ENCODE data around the gene MKI67. TPM values are rescaled to one million over a fixed set of nuclear protein-coding genes. Genes with fewer than 3 reads are reported as not detected.

Gene MKI67
- 10 to 100 TPM; 74.8 to 90.5 TPM for total RNA-seq
- polyA plus RNA-seq (2013, experiment 1 of 2) = 66.5 TPM
- 75.5 TPM for polyA plus RNA-seq (2013, experiment 2 of 2)
- long read RNA-seq, experiment 1, partial matches to known transcripts = 14 of 30 reads
- long read RNA-seq, experiment 1, other reads (novel, unspliced or antisense) = 16 of 30 reads
- long read RNA-seq, experiment 2, full-length matches to known transcripts = 3 of 59 reads
- long read RNA-seq, experiment 2, partial matches to known transcripts = 50 of 59 reads
- long read RNA-seq, experiment 2, other reads (novel, unspliced or antisense) = 6 of 59 reads
- long read RNA-seq, experiment 3, partial matches to known transcripts = 26 of 31 reads
- long read RNA-seq, experiment 3, other reads (novel, unspliced or antisense) = 5 of 31 reads
- long read RNA-seq, experiment 4 = 0 reads

- Mint-ChIP-seq H3K4me3 (peak within 1 kb of the TSS; percentile 83), H3K9me3 (no peaks in the 10 kb centered on the region), H3K36me3 (ENCODE audit: low read depth) (peaks cover 15% of the 10 kb centered on the region), H3K4me1 (peaks cover 24% of the 10 kb centered on the region), H3K27ac (peak within 1 kb of the TSS; percentile 90), H3K27me3 (ENCODE audit: insufficient read depth) (no peaks in the 10 kb centered on the region)
- TF ChIP-seq CTCF (conservative IDR thresholded peaks at IDR 0.05) = peak; percentile 8
- WGBS, 2 experiments (ENCODE audit: insufficient coverage in 1 of 2, insufficient read length in 1 of 2) = 0% methylated on average over 7 to 93 of the region's 95 CpGs
- no peaks in the 10 kb centered on the region for H3K4me1 ChIP-seq (ENCODE audit: control insufficient read depth, insufficient read depth, low read length)
- H3K36me3 ChIP-seq (ENCODE audit: control insufficient read depth, insufficient read depth, low read length) = peaks cover 17% of the 10 kb centered on the region
- no peaks in the 10 kb centered on the region for H3K9me3 ChIP-seq (ENCODE audit: control insufficient read depth, low read length)
- H3K27ac ChIP-seq (ENCODE audit: low read depth, low read length) = peak within 1 kb of the TSS; percentile 40
- H3K9ac ChIP-seq (ENCODE audit: extremely low read depth, low read length, poor library complexity, severe bottlenecking) = peak within 1 kb of the TSS; percentile 74
- peak; percentile 97 for DNase-seq
- H3K27me3 ChIP-seq (ENCODE audit: control insufficient read depth, insufficient read depth, low read length, poor library complexity, severe bottlenecking) = no peaks in the 10 kb centered on the region
- peak within 1 kb of the TSS; percentile 87 for H3K4me3 ChIP-seq (ENCODE audit: low read length)
These were observed at the start of gene MKI67 for GRCh38 chr10:128125944-128126764. MKI67 (minus strand) TSS chr10:128126423; CDS start chr10:128125667, 756 bp downstream.

- Mint-ChIP-seq H3K9me3 (peaks cover 47% of the 10 kb centered on the region), H3K36me3 (ENCODE audit: low read depth) (peaks cover 3% of the 10 kb centered on the region), H3K27me3 (ENCODE audit: insufficient read depth) (peaks cover 3% of the 10 kb centered on the region), H3K4me1 (no peaks in the 10 kb centered on the region), H3K4me3 (no peak overlapping the region), H3K27ac (no peak overlapping the region)
- Histone ChIP-seq H3K9ac (ENCODE audit: extremely low read depth, low read length, poor library complexity, severe bottlenecking) (no peak overlapping the region), H3K4me3 (ENCODE audit: low read length) (no peak overlapping the region), H3K9me3 (ENCODE audit: control insufficient read depth, low read length) (peaks cover 18% of the 10 kb centered on the region), H3K36me3 (ENCODE audit: control insufficient read depth, insufficient read depth, low read length) (no peaks in the 10 kb centered on the region), H3K4me1 (ENCODE audit: control insufficient read depth, insufficient read depth, low read length) (no peaks in the 10 kb centered on the region), H3K27ac (ENCODE audit: low read depth, low read length) (no peak overlapping the region), H3K27me3 (ENCODE audit: control insufficient read depth, insufficient read depth, low read length, poor library complexity, severe bottlenecking) (no peaks in the 10 kb centered on the region)
- 76 to 85% methylated on average over 4 of the region's 4 CpGs for WGBS, 2 experiments (ENCODE audit: insufficient coverage in 1 of 2, insufficient read length in 1 of 2)
- TF ChIP-seq CTCF (conservative IDR thresholded peaks at IDR 0.05) = no peak
- DNase-seq = no peak
These were observed 48.6 kb upstream of the MKI67 start for GRCh38 chr10:128174581-128175559.

GRCh38 chr10:128173386-128173785, 47.2 kb upstream of the MKI67 start:
- 77 to 90% methylated on average over 1 of the region's 1 CpG for whole genome bisulfite sequencing, 2 experiments (ENCODE audit: insufficient coverage in 1 of 2, insufficient read length in 1 of 2)
- no peak overlapping the region for H3K27ac ChIP-seq (ENCODE audit: low read depth, low read length)
- no peak overlapping the region for H3K4me3 Mint-ChIP-seq
- H3K27ac Mint-ChIP-seq = no peak overlapping the region
- peaks cover 47% of the 10 kb centered on the region for H3K9me3 Mint-ChIP-seq
- H3K9me3 ChIP-seq (ENCODE audit: control insufficient read depth, low read length) = peaks cover 18% of the 10 kb centered on the region
- no peak for TF ChIP-seq CTCF (conservative IDR thresholded peaks at IDR 0.05)
- peaks cover 9% of the 10 kb centered on the region for H3K27me3 ChIP-seq (ENCODE audit: control insufficient read depth, insufficient read depth, low read length, poor library complexity, severe bottlenecking)
- peaks cover 3% of the 10 kb centered on the region for H3K36me3 Mint-ChIP-seq (ENCODE audit: low read depth)
- no peaks in the 10 kb centered on the region for H3K4me1 ChIP-seq (ENCODE audit: control insufficient read depth, insufficient read depth, low read length)
- H3K27me3 Mint-ChIP-seq (ENCODE audit: insufficient read depth) = peaks cover 6% of the 10 kb centered on the region
- H3K9ac ChIP-seq (ENCODE audit: extremely low read depth, low read length, poor library complexity, severe bottlenecking) = no peak overlapping the region
- H3K4me1 Mint-ChIP-seq = no peaks in the 10 kb centered on the region
- no peak for DNase-seq
- no peaks in the 10 kb centered on the region for H3K36me3 ChIP-seq (ENCODE audit: control insufficient read depth, insufficient read depth, low read length)
- H3K4me3 ChIP-seq (ENCODE audit: low read length) = no peak overlapping the region

Data from endodermal cell (in vitro differentiated cells).